BLaER1 (cell line): ENCODE data around the gene CBX3.
"Not testable (repeated sequence)": the region's sequence is repeated elsewhere in the genome, so short reads cannot be mapped to it uniquely, and the experiment has no call there.

ENCODE experiments used
- H3K27ac ChIP-seq: shearing (Covaris generic); formaldehyde crosslinking; 2 replicates; pipeline ENCODE4 v1.8.1; 2022
- H3K27me3 ChIP-seq: shearing (Covaris generic); formaldehyde crosslinking; 2 replicates; pipeline ENCODE4 v1.8.1; 2022
- H3K36me3 ChIP-seq: shearing (Covaris generic); formaldehyde crosslinking; 2 replicates; pipeline ENCODE4 v1.8.1; 2022
- H3K4me1 ChIP-seq: shearing (Covaris generic); formaldehyde crosslinking; 2 replicates; pipeline ENCODE4 v1.8.1; 2022
- H3K4me2 ChIP-seq: shearing (Covaris generic); formaldehyde crosslinking; 2 replicates; pipeline ENCODE4 v1.8.1; 2022
- H3K4me3 ChIP-seq: shearing (Covaris generic); formaldehyde crosslinking; 2 replicates; pipeline ENCODE4 v1.8.1; 2022
- H3K9ac ChIP-seq: shearing (Covaris generic); formaldehyde crosslinking; 2 replicates; pipeline ENCODE4 v1.8.1; 2022
- H3K9me3 ChIP-seq: shearing (Covaris generic); formaldehyde crosslinking; 2 replicates; pipeline ENCODE4 v1.8.1; 2022
- H4K20me1 ChIP-seq: shearing (Covaris generic); formaldehyde crosslinking; 2 replicates; pipeline ENCODE4 v1.8.1; 2022
- Cebpa-rat ChIP-seq: shearing (Covaris generic); IDR thresholded peaks from 2 replicates; pipeline ENCODE4 v1.8.1; 2022

The CBX3 gene

DNA sequence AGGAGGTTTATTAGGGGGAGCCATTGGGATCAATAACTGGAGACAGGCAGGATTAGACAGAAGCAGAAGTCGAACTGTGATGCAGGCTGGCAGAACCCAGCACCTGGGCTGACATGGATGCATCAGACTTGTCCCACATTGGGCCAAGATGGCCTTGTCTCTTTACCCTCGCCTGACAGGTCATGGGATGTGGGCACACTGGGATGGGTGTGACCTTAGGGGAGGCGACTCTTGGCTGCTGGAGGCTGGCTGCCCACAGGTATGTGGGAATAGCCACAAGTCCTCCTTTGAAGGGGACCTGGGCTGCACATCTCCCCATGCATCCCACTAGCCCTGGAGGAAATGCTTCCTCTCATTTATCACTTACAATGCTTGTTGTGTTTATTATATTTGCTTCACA is 32.3 kb upstream of the CBX3 start:
- Histone ChIP-seq H3K4me1 (no peaks in the 10 kb centered on the region), H3K9ac (no peak overlapping the region), H3K9me3 (peaks cover 8% of the 10 kb centered on the region; the same call in 1 of the 2 replicates), H4K20me1 (peaks cover 16% of the 10 kb centered on the region), H3K27me3 (no peaks in the 10 kb centered on the region), H3K4me3 (no peak overlapping the region), H3K27ac (no peak overlapping the region), H3K4me2 (no peak overlapping the region), H3K36me3 (peaks cover 33% of the 10 kb centered on the region)
- TF ChIP-seq Cebpa-rat = no peak

DNA sequence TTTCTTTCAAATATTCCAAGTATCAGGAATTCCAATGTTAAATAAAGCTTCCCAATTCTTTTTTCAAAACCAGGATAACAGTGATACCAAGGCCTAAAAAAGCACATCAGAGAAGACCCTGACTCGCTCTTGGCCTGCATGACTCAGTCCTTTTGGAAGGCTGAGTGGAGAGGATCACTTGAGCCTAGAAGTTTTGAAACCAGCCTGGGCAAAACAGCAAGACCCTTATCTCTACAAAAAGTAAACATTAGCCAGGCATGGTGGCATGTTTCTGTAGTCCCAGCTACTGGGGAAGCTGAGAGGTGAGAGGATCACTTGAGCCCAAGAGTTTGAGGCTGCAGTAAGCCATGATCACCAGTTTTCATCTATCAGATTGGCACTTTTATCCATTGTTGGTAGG is 30.9 kb upstream of the CBX3 start:
- H3K9me3 ChIP-seq = peaks cover 14% of the 10 kb centered on the region; the same call in 1 of the 2 replicates
- H3K4me1 ChIP-seq = no peaks in the 10 kb centered on the region
- no peak overlapping the region for H3K4me3 ChIP-seq
- H3K4me2 ChIP-seq = no peak overlapping the region
- H3K9ac ChIP-seq = no peak overlapping the region
- H3K27ac ChIP-seq = no peak overlapping the region
- H3K36me3 ChIP-seq = peaks cover 33% of the 10 kb centered on the region
- no peaks in the 10 kb centered on the region for H3K27me3 ChIP-seq
- TF ChIP-seq Cebpa-rat = no peak
- H4K20me1 ChIP-seq = peaks cover 16% of the 10 kb centered on the region

DNA sequence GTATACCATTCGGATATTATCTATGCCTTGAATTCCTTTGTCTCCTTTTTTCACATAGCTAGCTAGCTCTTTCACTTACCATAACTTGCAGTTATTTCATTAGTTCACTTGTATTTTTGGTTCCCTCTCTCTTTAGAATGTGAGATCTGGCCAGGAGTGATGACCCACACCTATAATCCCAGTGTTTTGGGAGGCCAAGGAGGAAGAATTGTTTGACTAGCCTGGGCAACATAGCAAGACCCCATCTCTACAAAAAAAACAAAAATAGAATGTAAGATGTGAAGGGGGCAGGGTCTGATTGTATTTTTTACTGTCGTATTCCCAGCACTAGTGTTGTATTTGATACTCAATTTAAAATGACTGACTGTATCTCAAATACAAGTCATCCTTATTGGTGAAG is 29.9 kb upstream of the CBX3 start:
- Histone ChIP-seq H4K20me1 (peaks cover 8% of the 10 kb centered on the region), H3K9ac (no peak overlapping the region), H3K4me3 (no peak overlapping the region), H3K4me1 (no peaks in the 10 kb centered on the region), H3K27me3 (no peaks in the 10 kb centered on the region), H3K9me3 (peaks cover 14% of the 10 kb centered on the region; the same call in 1 of the 2 replicates), H3K27ac (no peak overlapping the region), H3K36me3 (peaks cover 30% of the 10 kb centered on the region), H3K4me2 (no peak overlapping the region)
- TF ChIP-seq Cebpa-rat = no peak

DNA sequence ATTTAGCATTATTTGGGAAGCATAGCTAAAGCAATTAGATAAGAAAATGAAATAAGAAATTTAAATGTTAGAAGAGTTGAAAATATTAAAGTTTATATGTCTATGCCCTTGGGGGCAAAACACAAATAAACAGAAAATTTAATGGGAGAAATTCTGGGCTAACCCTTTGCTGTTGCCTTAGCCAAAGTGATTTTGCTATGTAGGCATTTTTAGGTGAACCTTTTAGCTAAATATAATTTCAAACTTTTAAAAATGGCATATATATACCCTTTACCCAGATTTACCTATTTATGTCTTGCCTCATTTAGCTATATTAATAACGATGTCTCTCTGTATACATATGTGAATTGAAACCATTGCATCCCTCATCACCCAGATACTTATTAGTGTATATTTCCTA is 29.5 kb upstream of the CBX3 start:
- TF ChIP-seq Cebpa-rat = no peak
- peaks cover 14% of the 10 kb centered on the region; the same call in 1 of the 2 replicates for H3K9me3 ChIP-seq
- H3K36me3 ChIP-seq = peaks cover 26% of the 10 kb centered on the region

DNA sequence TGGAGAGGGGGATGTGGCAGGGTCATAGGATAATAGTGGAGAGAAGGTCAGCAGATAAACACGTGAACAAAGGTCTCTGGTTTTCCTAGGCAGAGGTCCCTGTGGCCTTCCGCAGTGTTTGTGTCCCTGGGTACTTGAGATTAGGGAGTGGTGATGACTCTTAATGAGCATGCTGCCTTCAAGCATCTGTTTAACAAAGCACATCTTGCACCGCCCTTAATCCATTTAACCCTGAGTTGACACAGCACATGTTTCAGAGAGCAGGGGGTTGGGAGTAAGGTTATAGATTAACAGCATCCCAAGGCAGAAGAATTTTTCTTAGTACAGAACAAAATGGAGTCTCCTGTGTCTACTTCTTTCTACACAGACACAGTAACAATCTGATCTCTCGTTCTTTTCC is 25.6 kb upstream of the CBX3 start:
- 0 out of 2 replicates have a peak, but pooled peaks cover 14% of the 10 kb centered on the region for H4K20me1 ChIP-seq
- H3K4me1 ChIP-seq, H3K27me3 ChIP-seq, H3K9ac ChIP-seq, H3K4me2 ChIP-seq, H3K4me3 ChIP-seq, H3K27ac ChIP-seq: not testable (repeated sequence)
- peaks cover 18% of the 10 kb centered on the region; the same call in 1 of the 2 replicates for H3K9me3 ChIP-seq
- H3K36me3 ChIP-seq = peaks cover 23% of the 10 kb centered on the region

More for the DNA sequence above, 29.5 kb upstream of the CBX3 start:
- no peak overlapping the region for H3K4me3 ChIP-seq
- H3K4me2 ChIP-seq = no peak overlapping the region
- no peak overlapping the region for H3K9ac ChIP-seq
- peaks cover 4% of the 10 kb centered on the region; the same call in 1 of the 2 replicates for H4K20me1 ChIP-seq
- no peaks in the 10 kb centered on the region for H3K27me3 ChIP-seq
- H3K27ac ChIP-seq = no peak overlapping the region
- no peaks in the 10 kb centered on the region for H3K4me1 ChIP-seq

DNA sequence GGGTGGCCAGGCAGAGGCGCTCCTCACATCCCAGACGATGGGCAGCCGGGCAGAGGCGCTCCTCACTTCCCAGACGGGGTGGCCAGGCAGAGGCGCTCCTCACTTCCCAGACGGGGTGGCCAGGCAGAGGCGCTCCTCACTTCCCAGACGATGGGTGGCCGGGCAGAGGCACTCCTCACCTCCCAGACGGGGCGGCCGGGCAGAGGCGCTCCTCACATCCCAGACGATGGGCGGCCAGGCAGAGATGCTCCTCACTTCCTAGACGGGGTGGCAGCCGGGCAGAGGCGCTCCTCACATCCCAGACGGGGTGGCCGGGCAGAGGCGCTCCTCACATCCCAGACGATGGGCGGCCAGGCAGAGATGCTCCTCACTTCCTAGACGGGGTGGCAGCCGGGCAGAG is 24.8 kb upstream of the CBX3 start:
- H3K27me3 ChIP-seq, H3K27ac ChIP-seq, H3K4me3 ChIP-seq, H3K9ac ChIP-seq, H3K4me2 ChIP-seq, H3K4me1 ChIP-seq: not testable (repeated sequence)
- Histone ChIP-seq H3K36me3 (peaks cover 15% of the 10 kb centered on the region), H3K9me3 (peaks cover 11% of the 10 kb centered on the region; the same call in 1 of the 2 replicates), H4K20me1 (0 out of 2 replicates have a peak, but pooled peaks cover 14% of the 10 kb centered on the region)

DNA sequence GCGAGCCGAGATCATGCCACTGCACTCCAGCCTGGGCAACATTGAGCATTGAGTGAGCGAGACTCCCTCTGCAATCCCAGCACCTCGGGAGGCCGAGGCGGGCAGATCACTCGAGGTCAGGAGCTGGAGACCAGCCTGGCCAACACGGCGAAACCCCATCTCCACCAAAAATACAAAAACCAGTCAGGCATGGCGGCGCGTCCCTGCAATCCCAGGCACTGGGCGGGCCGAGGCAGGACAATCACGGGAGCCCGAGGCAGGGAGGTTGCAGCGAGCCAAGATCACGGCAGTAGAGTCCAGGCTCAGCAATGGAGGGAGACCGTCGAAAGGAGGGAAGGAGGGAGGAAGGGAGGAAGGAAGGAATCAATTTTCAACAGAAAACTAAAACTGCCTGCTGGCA is 24.3 kb upstream of the CBX3 start:
- not testable (repeated sequence) for H3K4me3 ChIP-seq, H3K9ac ChIP-seq, H3K27ac ChIP-seq, H3K4me2 ChIP-seq, H3K4me1 ChIP-seq, H3K9me3 ChIP-seq, H3K27me3 ChIP-seq
- peaks cover 14% of the 10 kb centered on the region; the same call in 1 of the 2 replicates for H3K36me3 ChIP-seq
- H4K20me1 ChIP-seq = 0 out of 2 replicates have a peak, but pooled peaks cover 14% of the 10 kb centered on the region

DNA sequence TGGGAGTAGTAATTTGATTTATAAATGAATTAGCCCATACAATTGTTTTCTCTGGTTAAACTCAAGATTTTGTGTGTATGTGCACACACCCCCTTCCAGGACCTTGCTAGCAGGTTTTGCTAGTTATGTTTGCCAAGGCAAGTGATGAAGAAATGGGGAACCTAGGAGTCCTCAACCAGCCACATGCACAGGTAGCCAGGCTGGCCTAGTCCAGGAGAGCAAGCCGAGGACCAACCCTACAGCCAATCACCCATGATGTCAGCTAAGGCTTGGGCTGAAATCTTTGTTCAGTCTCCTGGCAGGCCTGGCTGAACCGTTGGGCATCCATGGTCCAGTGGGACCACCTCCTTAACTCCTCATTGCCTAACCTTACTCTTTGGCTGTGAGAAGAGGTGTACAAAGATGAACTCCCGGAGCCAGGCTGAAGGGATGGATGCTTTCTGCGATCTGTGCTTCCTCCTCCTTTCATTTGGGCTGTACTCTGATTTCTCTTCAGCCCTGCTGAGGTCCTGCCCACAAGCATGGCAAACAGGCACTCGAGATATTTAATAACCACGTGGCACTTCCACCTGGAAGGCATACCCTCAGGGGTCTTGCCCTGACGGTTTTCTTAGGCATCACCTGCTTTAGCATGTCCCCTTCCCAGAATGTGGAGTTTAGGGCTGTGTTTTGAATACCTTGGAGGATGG is 23.1 kb upstream of the CBX3 start:
- no peak overlapping the region for H3K4me3 ChIP-seq
- H3K4me2 ChIP-seq = no peak overlapping the region
- H3K9ac ChIP-seq = no peak overlapping the region
- no peak overlapping the region for H3K27ac ChIP-seq
- peaks cover 14% of the 10 kb centered on the region; the same call in 1 of the 2 replicates for H3K36me3 ChIP-seq
- H4K20me1 ChIP-seq = peaks cover 23% of the 10 kb centered on the region
- H3K9me3 ChIP-seq = peaks cover 9% of the 10 kb centered on the region; the same call in 1 of the 2 replicates
- TF ChIP-seq Cebpa-rat = no peak
- no peaks in the 10 kb centered on the region for H3K4me1 ChIP-seq
- H3K27me3 ChIP-seq = no peaks in the 10 kb centered on the region

DNA sequence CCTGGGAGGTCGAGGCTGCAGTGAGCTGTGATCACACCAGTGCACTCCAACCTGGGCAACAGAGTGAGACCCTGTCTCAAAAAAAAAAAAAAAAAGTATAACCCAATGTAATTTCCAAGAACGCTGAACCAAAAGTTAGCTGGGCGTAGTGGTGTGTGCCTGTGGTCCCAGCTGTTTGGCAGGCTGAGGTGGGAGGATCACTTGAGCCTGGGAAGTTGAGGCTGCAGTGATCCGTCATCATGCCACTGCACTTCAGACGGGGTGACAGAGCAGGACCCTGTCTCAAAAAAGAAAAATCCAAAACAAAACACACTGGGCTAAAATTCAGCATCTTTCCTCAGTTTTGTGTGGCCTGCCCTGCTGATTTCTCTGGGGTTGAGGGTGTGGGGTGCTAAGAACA is 22.1 kb upstream of the CBX3 start:
- H3K27ac ChIP-seq = no peak overlapping the region
- no peak for TF ChIP-seq Cebpa-rat
- peaks cover 33% of the 10 kb centered on the region for H4K20me1 ChIP-seq
- no peaks in the 10 kb centered on the region for H3K4me1 ChIP-seq
- no peak overlapping the region for H3K4me3 ChIP-seq
- H3K9ac ChIP-seq = no peak overlapping the region
- H3K4me2 ChIP-seq = no peak overlapping the region
- peaks cover 14% of the 10 kb centered on the region; the same call in 1 of the 2 replicates for H3K36me3 ChIP-seq
- no peaks in the 10 kb centered on the region for H3K27me3 ChIP-seq
- H3K9me3 ChIP-seq = peaks cover 9% of the 10 kb centered on the region; the same call in 1 of the 2 replicates

DNA sequence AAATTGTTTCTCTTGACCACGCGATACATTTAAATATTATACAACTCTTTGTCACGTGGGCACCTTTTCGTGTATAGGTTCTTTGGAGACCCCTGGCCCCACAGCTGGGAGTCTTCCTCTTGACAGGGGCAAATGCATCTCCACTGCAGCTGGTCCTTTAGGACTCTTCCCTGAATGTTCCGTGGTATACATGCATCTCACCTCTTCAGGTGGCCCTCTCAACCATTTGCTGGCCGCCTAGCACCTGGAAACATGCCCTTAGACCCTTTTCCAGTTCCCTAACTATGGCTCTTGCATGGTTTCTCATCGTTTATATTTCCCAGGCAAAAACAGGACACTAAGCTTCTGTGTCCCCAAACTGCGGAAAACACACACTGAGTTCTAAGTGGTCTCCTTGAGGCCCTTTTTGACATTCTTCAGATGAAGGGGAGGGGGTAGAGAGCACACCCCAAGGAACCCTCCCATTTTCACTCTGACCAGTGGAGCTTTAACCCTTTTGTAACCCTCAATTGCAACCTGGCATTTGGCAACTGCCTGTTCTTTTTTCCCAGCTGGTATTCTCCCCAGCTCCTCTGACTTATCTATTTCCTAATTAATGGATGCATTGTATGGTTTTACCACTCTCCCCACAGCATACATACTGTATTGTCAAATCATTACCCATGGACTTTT is 21.6 kb upstream of the CBX3 start:
- H3K4me2 ChIP-seq = no peak overlapping the region
- H3K27ac ChIP-seq = no peak overlapping the region
- no peak overlapping the region for H3K9ac ChIP-seq
- H3K4me1 ChIP-seq = no peaks in the 10 kb centered on the region
- H3K27me3 ChIP-seq = no peaks in the 10 kb centered on the region
- TF ChIP-seq Cebpa-rat = no peak
- H3K36me3 ChIP-seq = peaks cover 19% of the 10 kb centered on the region; the same call in 1 of the 2 replicates
- H4K20me1 ChIP-seq = peaks cover 39% of the 10 kb centered on the region
- no peak overlapping the region for H3K4me3 ChIP-seq
- H3K9me3 ChIP-seq = peaks cover 9% of the 10 kb centered on the region; the same call in 1 of the 2 replicates
